Right atrium auricular region (tissue), 2 donors: ENCODE data around the gene CHML. TPM values are rescaled to one million over a fixed set of nuclear protein-coding genes. Genes with fewer than 3 reads are reported as not detected.

Experiments used
- DNase-seq: peaks from one replicate; pipeline ENCODE4 v3.0.0-alpha.2; 2019; ENCODE audit warnings: low spot score
- H3K27ac ChIP-seq, 2 donors: fragments of 200-600 bp; sonication (generic); 1 replicate in 1 of 2; 2 replicates in 1 of 2; pipeline ENCODE4 v1.5.1; 2016 to 2019
- H3K27me3 ChIP-seq, 2 donors: fragments of 200-600 bp; sonication (generic); one replicate each; pipeline versions ENCODE4 v1.5.1 to v1.6.0; 2017 to 2019
- H3K36me3 ChIP-seq: fragments of 200-600 bp; sonication (generic); one replicate; pipeline ENCODE4 v1.5.1; 2016
- H3K4me1 ChIP-seq, 2 donors: fragments of 200-600 bp; sonication (generic); one replicate each; pipeline versions ENCODE4 v1.5.1 to v1.6.0; 2017 to 2019
- H3K4me3 ChIP-seq, 2 donors: fragments of 200-600 bp; sonication (generic); 1 replicate in 1 of 2; 2 replicates in 1 of 2; pipeline ENCODE4 v1.5.1; 2017 to 2019; ENCODE audit warnings: mild to moderate bottlenecking in 1 of 2, moderate library complexity in 1 of 2
- H3K9me3 ChIP-seq, 2 donors: fragments of 200-600 bp; sonication (generic); one replicate each; pipeline ENCODE4 v1.5.1; 2019
- CTCF ChIP-seq, 2 donors: fragments of 200-600 bp; sonication (generic); IDR thresholded peaks; one replicate each; pipeline ENCODE4 v1.5.1; 2019; ENCODE audit warnings: antibody characterized with exemption in 2 of 2
- total RNA-seq, 2 donors: library from RNA; depleted of rRNA; stranded (reverse); fragments of >200 nt; gene quantifications; one replicate each; pipeline ENCODE4 v1.1.0, GENCODE V29; 2016

Gene CHML
- total RNA-seq, 2 donors from 2014 or later: 2.7 to 3.2 TPM

- Histone ChIP-seq H3K4me3 (no peak overlapping the region), H3K9me3 (no peaks in the 10 kb centered on the region), H3K4me1 (no peaks in the 10 kb centered on the region), H3K36me3 (no peaks in the 10 kb centered on the region), H3K27me3 (no peaks in the 10 kb centered on the region), H3K27ac (no peak overlapping the region)
- no peak for TF ChIP-seq CTCF (IDR thresholded peaks at IDR 0.05)
- no peak for DNase-seq
Measured at GRCh38 chr1:241603731-241604245, 36.4 kb downstream of the CHML start.

DNA sequence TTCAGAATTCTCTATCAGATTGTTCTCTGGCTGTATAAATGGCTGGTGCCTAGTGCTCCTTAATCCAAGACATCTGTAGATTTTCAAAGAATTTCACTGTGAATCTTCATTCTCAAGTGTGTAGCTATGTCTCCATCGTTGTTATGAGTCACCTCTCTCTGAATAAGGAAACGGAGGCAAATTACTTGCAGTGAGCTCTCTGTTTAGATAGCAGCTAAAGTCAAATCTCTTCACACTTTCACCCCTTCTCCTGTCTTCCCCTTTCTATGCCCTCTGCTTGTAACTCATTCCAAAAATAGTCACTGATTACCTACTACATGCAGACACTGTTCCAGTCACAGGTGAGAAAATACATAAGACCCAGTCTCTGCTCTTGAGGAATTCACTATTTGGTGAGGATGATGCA is 39.7 kb downstream of the CHML start:
- no peaks in the 10 kb centered on the region for H3K9me3 ChIP-seq
- H3K36me3 ChIP-seq: no peaks in the 10 kb centered on the region
- no peaks in the 10 kb centered on the region for H3K27me3 ChIP-seq
- no peak overlapping the region for H3K4me3 ChIP-seq
- no peaks in the 10 kb centered on the region for H3K4me1 ChIP-seq
- DNase-seq: no peak
- TF ChIP-seq CTCF (IDR thresholded peaks at IDR 0.05): no peak
- no peak overlapping the region for H3K27ac ChIP-seq

GRCh38 chr1:241598249-241598648 is 41.9 kb downstream of the CHML start:
- no peaks in the 10 kb centered on the region for H3K36me3 ChIP-seq
- H3K27me3 ChIP-seq: no peaks in the 10 kb centered on the region
- DNase-seq: no peak
- no peaks in the 10 kb centered on the region for H3K9me3 ChIP-seq
- no peak overlapping the region for H3K27ac ChIP-seq
- no peaks in the 10 kb centered on the region for H3K4me1 ChIP-seq
- no peak overlapping the region for H3K4me3 ChIP-seq
- no peak for TF ChIP-seq CTCF (IDR thresholded peaks at IDR 0.05)

DNA sequence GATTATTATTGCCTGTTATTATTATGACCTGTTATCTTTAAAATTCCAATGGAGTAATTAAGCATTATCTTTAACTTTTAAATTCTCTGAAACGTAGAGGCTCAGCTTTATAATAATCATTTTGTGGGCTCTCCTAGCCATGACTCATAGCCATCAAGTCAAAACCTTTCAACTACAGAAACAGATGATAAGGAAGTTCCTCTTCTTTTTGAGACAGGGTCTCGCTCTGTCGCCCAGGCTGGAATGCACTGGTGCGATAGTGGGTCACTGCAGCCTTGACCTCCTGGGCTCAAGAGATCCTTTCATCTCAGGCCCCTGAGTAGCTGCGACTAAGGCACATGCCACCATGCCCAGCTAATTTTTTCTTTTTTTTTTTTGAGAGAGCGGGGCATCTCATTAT is 43.5 kb downstream of the CHML start:
- Histone ChIP-seq H3K27ac (no peak overlapping the region), H3K4me3 (no peak overlapping the region), H3K4me1 (no peaks in the 10 kb centered on the region), H3K27me3 (no peaks in the 10 kb centered on the region), H3K9me3 (no peaks in the 10 kb centered on the region), H3K36me3 (no peaks in the 10 kb centered on the region)
- TF ChIP-seq CTCF (IDR thresholded peaks at IDR 0.05): no peak
- no peak for DNase-seq

GRCh38 chr1:241593186-241593585 is 47.0 kb downstream of the CHML start:
- H3K27me3 ChIP-seq: no peaks in the 10 kb centered on the region
- no peak for DNase-seq
- H3K4me3 ChIP-seq: no peak overlapping the region
- TF ChIP-seq CTCF (IDR thresholded peaks at IDR 0.05): no peak
- H3K9me3 ChIP-seq: no peaks in the 10 kb centered on the region
- H3K4me1 ChIP-seq: no peaks in the 10 kb centered on the region
- H3K27ac ChIP-seq: no peak overlapping the region
- H3K36me3 ChIP-seq: no peaks in the 10 kb centered on the region

- TF ChIP-seq CTCF (IDR thresholded peaks at IDR 0.05): no peak
- H3K27ac ChIP-seq: no peak overlapping the region
- no peaks in the 10 kb centered on the region for H3K36me3 ChIP-seq
- no peak for DNase-seq
- H3K9me3 ChIP-seq: no peaks in the 10 kb centered on the region
- no peaks in the 10 kb centered on the region for H3K4me1 ChIP-seq
- H3K27me3 ChIP-seq: no peaks in the 10 kb centered on the region
- H3K4me3 ChIP-seq: no peak overlapping the region
Measured at GRCh38 chr1:241592273-241592958, 47.8 kb downstream of the CHML start.
